ENCODE data around the gene MYBPC2. TPM values are rescaled to one million over a fixed set of nuclear protein-coding genes. Genes with fewer than 3 reads are reported as not detected.

Gene MYBPC2
- total RNA-seq (2022) (not detected in 2 replicates), Bru-seq, nascent RNA (not detected), BruChase-seq, experiment 1, labeled RNA remaining after a 6-hour chase (percentile 3 among the genes with signal in this experiment), BruChase-seq, experiment 2, labeled RNA remaining after a 2-hour chase (not detected)
- long read RNA-seq: 0 reads

DNA sequence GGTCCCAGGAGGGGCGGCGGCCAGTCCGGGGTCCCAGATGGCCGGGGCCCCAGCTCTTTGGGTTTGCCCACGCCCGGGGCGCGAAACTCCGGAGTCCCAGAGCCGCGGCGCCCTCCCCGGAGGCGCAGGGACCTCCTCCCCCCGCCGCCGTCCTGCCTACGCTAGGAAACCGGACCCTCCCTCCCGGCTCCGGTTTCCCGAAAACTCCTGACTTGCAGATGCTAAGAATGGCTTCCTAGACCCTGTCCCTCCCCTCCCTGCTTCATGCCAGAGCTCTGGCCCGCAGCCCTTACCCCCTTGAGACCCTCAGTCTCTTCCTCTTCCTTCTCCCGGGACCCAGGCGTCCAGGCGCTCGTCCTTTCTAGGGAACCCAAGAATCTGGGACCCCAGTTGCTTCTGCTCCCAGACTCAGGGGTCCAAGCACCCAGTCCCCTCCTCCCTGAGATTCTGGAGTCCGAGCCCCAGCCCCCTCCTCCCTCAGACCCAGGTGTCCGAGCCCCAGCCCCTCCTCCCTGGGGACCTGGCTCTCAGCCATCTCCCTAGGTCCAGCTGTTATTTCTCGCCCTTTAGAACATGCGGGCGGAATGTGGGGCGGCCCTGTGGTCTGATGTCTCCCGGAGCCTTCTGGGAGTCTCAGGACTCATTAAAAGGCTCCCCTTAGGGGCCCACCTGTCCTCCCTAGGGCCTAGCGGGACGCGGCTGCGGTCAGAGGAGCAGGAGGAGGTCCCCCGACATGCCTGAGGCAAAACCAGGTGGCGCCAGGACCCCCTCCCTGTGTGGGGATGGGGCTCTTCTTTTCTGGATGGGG lies at the start of gene MYBPC2:
TSS of gene MYBPC2 (plus strand) at position 672 of the 808 bp plus-strand sequence. CDS start at position 734, 62 bp downstream.
- ChIA-PET POLR2A (interaction anchor here (0.6 kb wide), 1 partner anchor 1435 kb away, joined by 3 read pairs; no protein-coding TSS in a partner anchor), CTCF (interaction anchor here (0.6 kb wide), 2 partner anchors 46 to 90 kb away, joined by 3 read pairs; no protein-coding TSS in a partner anchor)
- BruUV-seq (replicated peaks): no TSS peak
- Mint-ChIP-seq H3K9me3 (ENCODE audit: unreplicated experiment) (no peaks in the 10 kb centered on the region), H3K27ac (ENCODE audit: low read depth, unreplicated experiment) (peak within 1 kb of the TSS; percentile 51), H3K4me3 (ENCODE audit: unreplicated experiment) (peak within 1 kb of the TSS; percentile 75), H3K4me1 (ENCODE audit: insufficient read depth, unreplicated experiment) (peaks cover 11% of the 10 kb centered on the region), H3K36me3 (ENCODE audit: insufficient read depth, unreplicated experiment) (no peaks in the 10 kb centered on the region), H3K27me3 (ENCODE audit: insufficient read depth, unreplicated experiment) (peaks cover 18% of the 10 kb centered on the region)
- TF ChIP-seq, protein P1, sequence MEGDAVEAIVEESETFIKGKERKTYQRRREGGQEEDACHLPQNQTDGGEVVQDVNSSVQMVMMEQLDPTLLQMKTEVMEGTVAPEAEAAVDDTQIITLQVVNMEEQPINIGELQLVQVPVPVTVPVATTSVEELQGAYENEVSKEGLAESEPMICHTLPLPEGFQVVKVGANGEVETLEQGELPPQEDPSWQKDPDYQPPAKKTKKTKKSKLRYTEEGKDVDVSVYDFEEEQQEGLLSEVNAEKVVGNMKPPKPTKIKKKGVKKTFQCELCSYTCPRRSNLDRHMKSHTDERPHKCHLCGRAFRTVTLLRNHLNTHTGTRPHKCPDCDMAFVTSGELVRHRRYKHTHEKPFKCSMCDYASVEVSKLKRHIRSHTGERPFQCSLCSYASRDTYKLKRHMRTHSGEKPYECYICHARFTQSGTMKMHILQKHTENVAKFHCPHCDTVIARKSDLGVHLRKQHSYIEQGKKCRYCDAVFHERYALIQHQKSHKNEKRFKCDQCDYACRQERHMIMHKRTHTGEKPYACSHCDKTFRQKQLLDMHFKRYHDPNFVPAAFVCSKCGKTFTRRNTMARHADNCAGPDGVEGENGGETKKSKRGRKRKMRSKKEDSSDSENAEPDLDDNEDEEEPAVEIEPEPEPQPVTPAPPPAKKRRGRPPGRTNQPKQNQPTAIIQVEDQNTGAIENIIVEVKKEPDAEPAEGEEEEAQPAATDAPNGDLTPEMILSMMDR (IDR thresholded peaks at IDR 0.05; ENCODE audit: unreplicated experiment): no peak
- intact Hi-C loops (cut with micrococcal nuclease): no loop called here
- no peak for DNase-seq (ENCODE audit: unreplicated experiment)

DNA sequence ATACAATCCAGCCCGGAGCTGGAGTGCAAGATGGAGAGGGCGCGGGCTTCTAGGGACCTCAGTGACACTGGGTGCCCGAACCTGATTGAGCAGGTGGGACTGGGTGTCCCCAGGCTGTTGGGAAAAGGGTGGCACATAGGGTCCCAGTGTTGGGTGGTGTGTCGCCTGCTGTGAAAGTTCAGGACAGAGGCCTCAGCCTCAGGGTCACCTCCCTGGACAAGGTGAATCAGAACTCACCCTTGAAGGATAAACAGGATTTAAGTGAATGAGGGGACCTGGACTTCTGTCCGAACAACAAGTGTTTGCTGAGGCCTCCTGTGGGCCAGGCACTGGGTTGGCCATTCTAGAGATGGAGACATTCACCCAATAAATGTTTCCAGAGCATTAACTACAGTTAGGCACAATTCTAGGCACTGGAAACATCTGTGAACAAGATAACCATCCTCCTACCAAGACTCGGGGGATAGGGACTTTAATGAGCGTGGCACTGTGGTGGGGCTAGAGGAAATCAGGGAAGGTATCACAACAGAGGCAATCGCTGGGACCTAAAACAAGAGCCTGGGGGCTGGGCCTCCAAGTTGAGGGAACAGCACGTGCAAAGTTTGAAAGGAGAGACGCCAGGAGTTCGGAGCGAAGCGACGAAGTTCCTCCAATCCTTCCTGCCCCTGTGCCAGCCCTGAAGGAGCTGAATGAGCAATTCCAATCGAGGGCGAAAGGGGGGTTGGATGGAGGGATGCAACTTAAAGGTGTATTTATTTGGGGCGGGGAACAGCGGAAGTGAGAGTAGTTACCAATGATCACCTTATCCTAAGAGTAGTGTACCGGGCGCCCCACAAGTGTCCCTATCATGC lies 49.5 kb upstream of the MYBPC2 start:
- Mint-ChIP-seq H3K4me3 (ENCODE audit: unreplicated experiment) (peak overlapping the region; percentile 85), H3K4me1 (ENCODE audit: insufficient read depth, unreplicated experiment) (peaks cover 22% of the 10 kb centered on the region), H3K9me3 (ENCODE audit: unreplicated experiment) (no peaks in the 10 kb centered on the region), H3K27ac (ENCODE audit: low read depth, unreplicated experiment) (peak overlapping the region; percentile 72), H3K27me3 (ENCODE audit: insufficient read depth, unreplicated experiment) (no peaks in the 10 kb centered on the region), H3K36me3 (ENCODE audit: insufficient read depth, unreplicated experiment) (peaks cover 51% of the 10 kb centered on the region)
- intact Hi-C loops (cut with micrococcal nuclease): no loop called here
- BruUV-seq (replicated peaks): no TSS peak
- no peak for DNase-seq (ENCODE audit: unreplicated experiment)
- ChIA-PET CTCF (interaction anchor here (0.6 kb wide), 1 partner anchor 1425 kb away, joined by 3 read pairs; no protein-coding TSS in a partner anchor), POLR2A (interaction anchor here (0.6 to 2.7 kb wide), 9 partner anchors 8 to 544 kb away, joined by 3 to 19 read pairs (median 4); partner anchors contain the start of genes JOSD2 and NR1H2)
- TF ChIP-seq, protein P1 (IDR thresholded peaks at IDR 0.05; ENCODE audit: unreplicated experiment): no peak

GRCh38 chr19:50383852-50384684 lies 48.6 kb upstream of the MYBPC2 start, which contains the start of gene POLD1:
Gene POLD1, plus strand, starts transcription at chr19:50384347. Its CDS starts 14,505 bp downstream, at chr19:50398852.
- peak within 1 kb of the TSS; percentile 72 for H3K27ac Mint-ChIP-seq (ENCODE audit: low read depth, unreplicated experiment)
- intact Hi-C loops (cut with micrococcal nuclease): loop anchor here (1.0 kb wide), 1 partner anchor 92 kb away; the partner anchor contains the start of genes EMC10 and GARIN5A
- H3K9me3 Mint-ChIP-seq (ENCODE audit: unreplicated experiment): no peaks in the 10 kb centered on the region
- peak within 1 kb of the TSS; percentile 85 for H3K4me3 Mint-ChIP-seq (ENCODE audit: unreplicated experiment)
- peaks cover 52% of the 10 kb centered on the region for H3K36me3 Mint-ChIP-seq (ENCODE audit: insufficient read depth, unreplicated experiment)
- no TSS peak for BruUV-seq (replicated peaks)
- ChIA-PET POLR2A (interaction anchor here (0.6 to 2.7 kb wide), 18 partner anchors 9 to 1392 kb away, joined by 3 to 19 read pairs (median 4); partner anchors contain the start of genes EMC10, GARIN5A, JOSD2 and NR1H2), CTCF (no interaction called here)
- no peaks in the 10 kb centered on the region for H3K27me3 Mint-ChIP-seq (ENCODE audit: insufficient read depth, unreplicated experiment)
- TF ChIP-seq, protein P1 (IDR thresholded peaks at IDR 0.05; ENCODE audit: unreplicated experiment): no peak
- DNase-seq (ENCODE audit: unreplicated experiment): peak; percentile 98
- peaks cover 22% of the 10 kb centered on the region for H3K4me1 Mint-ChIP-seq (ENCODE audit: insufficient read depth, unreplicated experiment)

All from MCF 10A (cell line).